ENCODE results near the gene RAB40C. TPM values are rescaled to one million over a fixed set of nuclear protein-coding genes. Genes with fewer than 3 reads are reported as not detected.

RAB40C gene
- total RNA-seq, 1 donor from 2014 or later, result 11.4 TPM

GRCh38 chr16:569445-570254 is 20.2 kb upstream of the RAB40C start, which contains the start of gene PIGQ:
Gene PIGQ, plus strand, starts transcription at chr16:569968. Its CDS starts 4,107 bp downstream, at chr16:574075.
- intact Hi-C loops (cut with micrococcal nuclease), result no loop called here
- ATAC-seq, result peak; percentile 67
- peak; percentile 76 for DNase-seq

GRCh38 chr16:572865-573650 is 16.8 kb upstream of the RAB40C start:
- DNase-seq, result no peak
- no peak for ATAC-seq
- intact Hi-C loops (cut with micrococcal nuclease), result no loop called here

- DNase-seq (no peak), ATAC-seq (no peak)
- intact Hi-C loops (cut with micrococcal nuclease), result no loop called here
Observed at GRCh38 chr16:574021-574760, 15.7 kb upstream of the RAB40C start.

- intact Hi-C loops (cut with micrococcal nuclease), result no loop called here
- no peak for DNase-seq
- ATAC-seq, result no peak
Observed at GRCh38 chr16:575354-576196, 14.3 kb upstream of the RAB40C start.

GRCh38 chr16:576197-576822 is 13.6 kb upstream of the RAB40C start:
- no peak for DNase-seq
- ATAC-seq, result no peak
- intact Hi-C loops (cut with micrococcal nuclease), result no loop called here

GRCh38 chr16:576823-577201 is 13.1 kb upstream of the RAB40C start:
- intact Hi-C loops (cut with micrococcal nuclease), result no loop called here
- ATAC-seq (no peak), DNase-seq (no peak)

GRCh38 chr16:577796-578195 is 12.1 kb upstream of the RAB40C start:
- DNase-seq (no peak), ATAC-seq (no peak)
- intact Hi-C loops (cut with micrococcal nuclease), result no loop called here

GRCh38 chr16:578232-578869 is 11.5 kb upstream of the RAB40C start:
- DNase-seq (no peak), ATAC-seq (peak; percentile 1)
- intact Hi-C loops (cut with micrococcal nuclease), result no loop called here

GRCh38 chr16:578870-579405 is 10.9 kb upstream of the RAB40C start:
- ATAC-seq (peak; percentile 88), DNase-seq (peak; percentile 86)
- intact Hi-C loops (cut with micrococcal nuclease), result no loop called here

- DNase-seq (no peak), ATAC-seq (no peak)
- intact Hi-C loops (cut with micrococcal nuclease), result no loop called here
Observed at GRCh38 chr16:580141-580945, 9.5 kb upstream of the RAB40C start.

- DNase-seq, result no peak
- ATAC-seq, result no peak
- intact Hi-C loops (cut with micrococcal nuclease), result no loop called here
Observed at GRCh38 chr16:580946-581498, 8.8 kb upstream of the RAB40C start.

GRCh38 chr16:582218-582613 is 7.7 kb upstream of the RAB40C start:
- ATAC-seq (no peak), DNase-seq (no peak)
- intact Hi-C loops (cut with micrococcal nuclease), result no loop called here

- intact Hi-C loops (cut with micrococcal nuclease), result no loop called here
- DNase-seq (peak; percentile 52), ATAC-seq (peak; percentile 3)
Observed at GRCh38 chr16:582614-583331, 7.1 kb upstream of the RAB40C start.

- intact Hi-C loops (cut with micrococcal nuclease), result no loop called here
- DNase-seq, result no peak
Observed at GRCh38 chr16:583470-583814, 6.4 kb upstream of the RAB40C start.

GRCh38 chr16:583815-584591 is 5.9 kb upstream of the RAB40C start:
- ATAC-seq, result no peak
- DNase-seq, result peak; percentile 36
- intact Hi-C loops (cut with micrococcal nuclease), result no loop called here

More at GRCh38 chr16:583470-583814, 6.4 kb upstream of the RAB40C start:
- ATAC-seq, result no peak
